HG03108 (cell line): ENCODE data around the gene WDR11.
"Not testable (repeated sequence)": the region's sequence is repeated elsewhere in the genome, so short reads cannot be mapped to it uniquely, and the experiment has no call there.

Source experiments
- ATAC-seq: cut with Tn5 transposase; IDR thresholded peaks from one replicate; pipeline ENCODE4 v1.9.1; 2021; ENCODE audit warnings: moderate library complexity; ENCODE audit not compliant: unreplicated experiment

WDR11 gene

GRCh38 chr10:120854388-120854787 lies 3.2 kb downstream of the WDR11 start:
- ATAC-seq, result no peak

GRCh38 chr10:120861178-120861855 lies 10.2 kb downstream of the WDR11 start:
- no peak for ATAC-seq

- ATAC-seq, result no peak
Observed at GRCh38 chr10:120873741-120874140, 22.6 kb downstream of the WDR11 start.

- no peak for ATAC-seq
Observed at GRCh38 chr10:120883071-120883470, 31.9 kb downstream of the WDR11 start.

GRCh38 chr10:120887482-120887881 lies 36.3 kb downstream of the WDR11 start:
- ATAC-seq, result no peak

GRCh38 chr10:120891365-120891764 lies 40.2 kb downstream of the WDR11 start:
- ATAC-seq, result no peak

- ATAC-seq, result no peak
Observed at GRCh38 chr10:120894556-120894955, 43.4 kb downstream of the WDR11 start.

GRCh38 chr10:120897343-120897742 lies 46.2 kb downstream of the WDR11 start:
- no peak for ATAC-seq

GRCh38 chr10:120905268-120905667 lies 54.1 kb downstream of the WDR11 start:
- ATAC-seq, result no peak

- no peak for ATAC-seq
Observed at GRCh38 chr10:120917521-120918250, 66.5 kb downstream of the WDR11 start.

GRCh38 chr10:120923886-120924285 lies 72.7 kb downstream of the WDR11 start:
- not testable (repeated sequence) for ATAC-seq

GRCh38 chr10:120926611-120927010 lies 75.4 kb downstream of the WDR11 start:
- no peak for ATAC-seq

- ATAC-seq, result no peak
Observed at GRCh38 chr10:120927352-120927751, 76.2 kb downstream of the WDR11 start.

GRCh38 chr10:120929166-120929565 lies 78.0 kb downstream of the WDR11 start:
- ATAC-seq, result no peak

- ATAC-seq, result no peak
Observed at GRCh38 chr10:120931423-120931822, 80.3 kb downstream of the WDR11 start.

GRCh38 chr10:120931999-120932398 lies 80.8 kb downstream of the WDR11 start:
- no peak for ATAC-seq

GRCh38 chr10:120938822-120939221 lies 87.7 kb downstream of the WDR11 start:
- ATAC-seq, result no peak

- no peak for ATAC-seq
Observed at GRCh38 chr10:120940299-120940900, 89.2 kb downstream of the WDR11 start.

- ATAC-seq, result no peak
Observed at GRCh38 chr10:120941501-120941900, 90.3 kb downstream of the WDR11 start.

- ATAC-seq, result peak; percentile 76
Observed at GRCh38 chr10:120942806-120943413, 91.7 kb downstream of the WDR11 start.

- no peak for ATAC-seq
Observed at GRCh38 chr10:120943542-120943941, 92.4 kb downstream of the WDR11 start.
